HCT116 (cell line): ENCODE measurements around the gene MAPRE3. TPM values are rescaled to one million over a fixed set of nuclear protein-coding genes. Genes with fewer than 3 reads are reported as not detected.

ENCODE experiments used
- ATAC-seq: fragments of 200-7000 bp; cut with Tn5 transposase; 2 replicates; pipeline ENCODE4 v1.9.1; 2020; ENCODE audit warnings: mild to moderate bottlenecking, moderate library complexity
- BruUV-seq: library from RNA; stranded (reverse); fragments of 400-500 nt; replicated peaks from 2 replicates; lab custom pipeline; 2021; lab: Mats Ljungman, UMichigan
- CTCF ChIA-PET: fragments of 300-600 bp; sonication (Branson Sonifier 250); formaldehyde crosslinking; loops from one replicate; lab custom pipeline; 2021; ENCODE audit warnings: antibody characterized with exemption; lab: Charles Lee
- POLR2A ChIA-PET: fragments of 300-600, 350-600 bp; sonication (Branson Sonifier 250); formaldehyde crosslinking; loops from one replicate; lab custom pipeline; 2021; ENCODE audit warnings: antibody characterized with exemption; lab: Charles Lee
- RAD21 ChIA-PET, 2 experiments: fragments of 300-600 bp; sonication (Branson Sonifier 250); formaldehyde crosslinking; loops; one replicate each; lab custom pipeline; 2023; ENCODE audit warnings: low total read pairs in 2 of 2; ENCODE audit not compliant: uncharacterized antibody in 2 of 2, unreplicated experiment in 2 of 2, low non-redundant PET in 1 of 2; lab: Charles Lee
- DNase-seq: peaks from one replicate; pipeline ENCODE4 v3.0.0-alpha.2; 2010; ENCODE audit warnings: low read depth, low spot score
- H2AFZ ChIP-seq: fragments of 200-600 bp; shearing (Covaris generic), sonication (generic); 2 replicates; pipeline ENCODE4 v1.6.1; 2017; ENCODE audit warnings: low read depth, mixed run types, mixed read lengths, antibody characterized with exemption, low read length; ENCODE audit not compliant: poor library complexity, severe bottlenecking
- H3K27ac ChIP-seq: 2 replicates; pipeline ENCODE4 v1.5.1; 2012; ENCODE audit warnings: low read depth, low read length
- H3K27me3 ChIP-seq: fragments of 200-600 bp; sonication (generic); 2 replicates; pipeline ENCODE4 v1.6.1; 2016; ENCODE audit warnings: mixed run types, low read length, mixed read lengths; ENCODE audit not compliant: insufficient read depth
- H3K36me3 ChIP-seq, 2 experiments: fragments of 200-500 bp in 1 of 2; fragments of 200-600 bp in 1 of 2; sonication (Bioruptor generic) in 1 of 2; sonication (generic) in 1 of 2; 2 replicates each; pipeline versions ENCODE4 v1.5.1 to v1.6.1; 2014 to 2016; ENCODE audit warnings: low read length in 2 of 2, inconsistent platforms in 1 of 2, mixed read lengths in 1 of 2, mixed run types in 1 of 2; ENCODE audit not compliant: insufficient read depth in 2 of 2, control insufficient read depth in 1 of 2
- H3K4me1 ChIP-seq, 2 experiments: fragments of 200-600 bp in 1 of 2; sonication (generic) in 1 of 2; 2 replicates each; pipeline versions ENCODE4 v1.5.1 to v1.6.1; 2012 to 2017; ENCODE audit warnings: low read length in 2 of 2, inconsistent platforms in 1 of 2, mild to moderate bottlenecking in 1 of 2, mixed read lengths in 1 of 2, mixed run types in 1 of 2, moderate library complexity in 1 of 2; ENCODE audit not compliant: insufficient read depth in 2 of 2, control insufficient read depth in 1 of 2
- H3K4me2 ChIP-seq: fragments of 200-600 bp; sonication (generic); 2 replicates; pipeline ENCODE4 v1.6.1; 2017; ENCODE audit warnings: mixed run types, low read length, mixed read lengths
- H3K4me3 ChIP-seq, 2 experiments: fragments of 200-600 bp in 1 of 2; sonication (generic) in 1 of 2; replicated peaks in 1 of 2; 2 replicates each; pipeline ENCODE4 v1.5.1; 2011 to 2016; ENCODE audit warnings: low read length in 2 of 2, control low read depth in 1 of 2, low read depth in 1 of 2, mild to moderate bottlenecking in 1 of 2, mixed read lengths in 1 of 2, mixed run types in 1 of 2
- H3K79me2 ChIP-seq: fragments of 200-600 bp; sonication (generic); 2 replicates; pipeline ENCODE4 v1.6.1; 2017; ENCODE audit warnings: mild to moderate bottlenecking, mixed run types, low read length, moderate library complexity, mixed read lengths; ENCODE audit not compliant: insufficient read depth
- H3K9ac ChIP-seq: fragments of 200-600 bp; sonication (generic); 2 replicates; pipeline ENCODE4 v1.6.1; 2016; ENCODE audit warnings: low read length, mixed read lengths
- H3K9me2 ChIP-seq: fragments of 200-600 bp; sonication (generic), shearing (Covaris generic); 2 replicates; pipeline ENCODE4 v1.6.1; 2017; ENCODE audit warnings: mixed run types, mild to moderate bottlenecking, moderate library complexity; ENCODE audit not compliant: insufficient read depth
- H3K9me3 ChIP-seq, 2 experiments: fragments of 200-500 bp in 1 of 2; fragments of 200-600 bp in 1 of 2; sonication (Bioruptor generic) in 1 of 2; sonication (generic) in 1 of 2; 2 replicates each; pipeline ENCODE4 v1.6.1; 2014 to 2017; ENCODE audit warnings: low read length in 2 of 2, mixed read lengths in 2 of 2, inconsistent platforms in 1 of 2, low read depth in 1 of 2, mild to moderate bottlenecking in 1 of 2, mixed run types in 1 of 2, moderate library complexity in 1 of 2; ENCODE audit not compliant: control insufficient read depth in 1 of 2, insufficient read depth in 1 of 2
- H4K20me1 ChIP-seq: fragments of 200-600 bp; sonication (generic), shearing (Covaris generic); 2 replicates; pipeline ENCODE4 v1.6.1; 2017; ENCODE audit warnings: mixed run types, mild to moderate bottlenecking, moderate library complexity; ENCODE audit not compliant: insufficient read depth
- EGR1 ChIP-seq: IDR thresholded peaks from 2 replicates; pipeline ENCODE4 v1.6.1; 2012; ENCODE audit warnings: low read depth
- ELF1 ChIP-seq: IDR thresholded peaks from 2 replicates; pipeline ENCODE4 v1.6.1; 2012; ENCODE audit warnings: low read depth, borderline replicate concordance
- FOSL1 ChIP-seq: IDR thresholded peaks from 2 replicates; pipeline ENCODE4 v1.6.1; 2012; ENCODE audit warnings: low read depth
- RAD21 ChIP-seq: IDR thresholded peaks from 2 replicates; pipeline ENCODE4 v1.6.1; 2012; ENCODE audit warnings: low read depth, mild to moderate bottlenecking
- SRF ChIP-seq: IDR thresholded peaks from 2 replicates; pipeline ENCODE4 v1.6.1; 2012; ENCODE audit warnings: low read depth
- ZFX ChIP-seq: fragments of 450-650 bp; IDR thresholded peaks from 2 replicates; pipeline ENCODE4 v1.6.1; 2017
- intact Hi-C: fragments of 100-400 bp; cut with micrococcal nuclease; formaldehyde crosslinking; loops from 2 replicates; pipeline ENCODE4 v1.10.0; 2022
- total RNA-seq: library from RNA; stranded (reverse); gene quantifications from one replicate; pipeline ENCODE4 v1.2.1, GENCODE V29; 2021; ENCODE audit not compliant: unreplicated experiment
- TF ChIP-seq, protein P1 (sequence below): IDR thresholded peaks from 2 replicates; pipeline ENCODE4 v1.6.1; 2011; ENCODE audit warnings: mild to moderate bottlenecking, low read length, moderate library complexity; ENCODE audit not compliant: insufficient replicate concordance; ENCODE audit errors: extremely low read depth
- TF ChIP-seq, protein P2 (sequence below): IDR thresholded peaks from 2 replicates; pipeline ENCODE4 v1.6.1; 2012; ENCODE audit warnings: low read depth

The MAPRE3 gene
- total RNA-seq, 1 experiment from 2014 or later, result 12.1 TPM

- no peak for DNase-seq
- H3K4me2 ChIP-seq, result peak overlapping the region; percentile 43
- BruUV-seq, result no TSS peak
Measured at GRCh38 chr2:26988058-26988860, 17.8 kb downstream of the MAPRE3 start.

More at GRCh38 chr2:26988058-26988860, 17.8 kb downstream of the MAPRE3 start:
- Histone ChIP-seq H3K9ac (no peak overlapping the region), H3K9me2 (no peaks in the 10 kb centered on the region), H3K79me2 (no peaks in the 10 kb centered on the region), H3K27ac (no peak overlapping the region), H3K4me3 (no peak overlapping the region), H3K36me3 (no peaks in the 10 kb centered on the region), H2AFZ (no peak overlapping the region), H3K4me1 (peaks cover 11 to 25% of the 10 kb centered on the region in 2 experiments), H3K27me3 (no peaks in the 10 kb centered on the region), H3K9me3 (no peaks in the 10 kb centered on the region), H4K20me1 (no peaks in the 10 kb centered on the region)
- ChIA-PET RAD21 (no interaction called here), POLR2A (no interaction called here), CTCF (interaction anchor here (1.7 kb wide), 1 partner anchor 27 kb away, joined by 4 read pairs; no protein-coding TSS in a partner anchor)
- intact Hi-C loops, result no loop called here
- TF ChIP-seq SRF (no peak), ELF1 (no peak), FOSL1 (no peak), ZFX (no peak), RAD21 (no peak), EGR1 (no peak)
- TF ChIP-seq, protein P1, sequence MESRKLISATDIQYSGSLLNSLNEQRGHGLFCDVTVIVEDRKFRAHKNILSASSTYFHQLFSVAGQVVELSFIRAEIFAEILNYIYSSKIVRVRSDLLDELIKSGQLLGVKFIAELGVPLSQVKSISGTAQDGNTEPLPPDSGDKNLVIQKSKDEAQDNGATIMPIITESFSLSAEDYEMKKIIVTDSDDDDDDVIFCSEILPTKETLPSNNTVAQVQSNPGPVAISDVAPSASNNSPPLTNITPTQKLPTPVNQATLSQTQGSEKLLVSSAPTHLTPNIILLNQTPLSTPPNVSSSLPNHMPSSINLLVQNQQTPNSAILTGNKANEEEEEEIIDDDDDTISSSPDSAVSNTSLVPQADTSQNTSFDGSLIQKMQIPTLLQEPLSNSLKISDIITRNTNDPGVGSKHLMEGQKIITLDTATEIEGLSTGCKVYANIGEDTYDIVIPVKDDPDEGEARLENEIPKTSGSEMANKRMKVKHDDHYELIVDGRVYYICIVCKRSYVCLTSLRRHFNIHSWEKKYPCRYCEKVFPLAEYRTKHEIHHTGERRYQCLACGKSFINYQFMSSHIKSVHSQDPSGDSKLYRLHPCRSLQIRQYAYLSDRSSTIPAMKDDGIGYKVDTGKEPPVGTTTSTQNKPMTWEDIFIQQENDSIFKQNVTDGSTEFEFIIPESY, result no peak
- TF ChIP-seq, protein P2, sequence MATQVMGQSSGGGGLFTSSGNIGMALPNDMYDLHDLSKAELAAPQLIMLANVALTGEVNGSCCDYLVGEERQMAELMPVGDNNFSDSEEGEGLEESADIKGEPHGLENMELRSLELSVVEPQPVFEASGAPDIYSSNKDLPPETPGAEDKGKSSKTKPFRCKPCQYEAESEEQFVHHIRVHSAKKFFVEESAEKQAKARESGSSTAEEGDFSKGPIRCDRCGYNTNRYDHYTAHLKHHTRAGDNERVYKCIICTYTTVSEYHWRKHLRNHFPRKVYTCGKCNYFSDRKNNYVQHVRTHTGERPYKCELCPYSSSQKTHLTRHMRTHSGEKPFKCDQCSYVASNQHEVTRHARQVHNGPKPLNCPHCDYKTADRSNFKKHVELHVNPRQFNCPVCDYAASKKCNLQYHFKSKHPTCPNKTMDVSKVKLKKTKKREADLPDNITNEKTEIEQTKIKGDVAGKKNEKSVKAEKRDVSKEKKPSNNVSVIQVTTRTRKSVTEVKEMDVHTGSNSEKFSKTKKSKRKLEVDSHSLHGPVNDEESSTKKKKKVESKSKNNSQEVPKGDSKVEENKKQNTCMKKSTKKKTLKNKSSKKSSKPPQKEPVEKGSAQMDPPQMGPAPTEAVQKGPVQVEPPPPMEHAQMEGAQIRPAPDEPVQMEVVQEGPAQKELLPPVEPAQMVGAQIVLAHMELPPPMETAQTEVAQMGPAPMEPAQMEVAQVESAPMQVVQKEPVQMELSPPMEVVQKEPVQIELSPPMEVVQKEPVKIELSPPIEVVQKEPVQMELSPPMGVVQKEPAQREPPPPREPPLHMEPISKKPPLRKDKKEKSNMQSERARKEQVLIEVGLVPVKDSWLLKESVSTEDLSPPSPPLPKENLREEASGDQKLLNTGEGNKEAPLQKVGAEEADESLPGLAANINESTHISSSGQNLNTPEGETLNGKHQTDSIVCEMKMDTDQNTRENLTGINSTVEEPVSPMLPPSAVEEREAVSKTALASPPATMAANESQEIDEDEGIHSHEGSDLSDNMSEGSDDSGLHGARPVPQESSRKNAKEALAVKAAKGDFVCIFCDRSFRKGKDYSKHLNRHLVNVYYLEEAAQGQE, result no peak
- ATAC-seq, result peak; percentile 63
